Nephron (organoid): ENCODE measurements around the gene NCF4.

Experiments used
- H3K27ac Mint-ChIP-seq, 3 experiments: 2 replicates each; pipeline ENCODE4 v1.8.0; 2020; ENCODE audit warnings: mixed read lengths in 3 of 3, mild to moderate bottlenecking in 2 of 3, moderate library complexity in 1 of 3
- H3K27me3 Mint-ChIP-seq: 2 replicates; pipeline ENCODE4 v1.8.0; 2021; ENCODE audit warnings: low read depth, mild to moderate bottlenecking, moderate library complexity, mixed read lengths
- H3K36me3 Mint-ChIP-seq: 2 replicates; pipeline ENCODE4 v1.8.0; 2020; ENCODE audit warnings: low read depth, mixed read lengths
- H3K4me1 Mint-ChIP-seq: 2 replicates; pipeline ENCODE4 v1.8.0; 2020; ENCODE audit warnings: mixed read lengths
- H3K4me3 Mint-ChIP-seq, 3 experiments: 2 replicates each; pipeline ENCODE4 v1.8.0; 2020; ENCODE audit warnings: mild to moderate bottlenecking in 3 of 3, mixed read lengths in 3 of 3, moderate library complexity in 2 of 3
- H3K9me3 Mint-ChIP-seq: 2 replicates; pipeline ENCODE4 v1.8.0; 2020; ENCODE audit warnings: mixed read lengths
- TF ChIP-seq, protein P1 (sequence below), 3 experiments: fragments of 200-600 bp; sonication (generic); IDR thresholded peaks; one replicate each; pipeline ENCODE4 v1.5.0; 2021; ENCODE audit warnings: antibody characterized with exemption in 3 of 3; ENCODE audit not compliant: unreplicated experiment in 3 of 3

NCF4 gene

DNA sequence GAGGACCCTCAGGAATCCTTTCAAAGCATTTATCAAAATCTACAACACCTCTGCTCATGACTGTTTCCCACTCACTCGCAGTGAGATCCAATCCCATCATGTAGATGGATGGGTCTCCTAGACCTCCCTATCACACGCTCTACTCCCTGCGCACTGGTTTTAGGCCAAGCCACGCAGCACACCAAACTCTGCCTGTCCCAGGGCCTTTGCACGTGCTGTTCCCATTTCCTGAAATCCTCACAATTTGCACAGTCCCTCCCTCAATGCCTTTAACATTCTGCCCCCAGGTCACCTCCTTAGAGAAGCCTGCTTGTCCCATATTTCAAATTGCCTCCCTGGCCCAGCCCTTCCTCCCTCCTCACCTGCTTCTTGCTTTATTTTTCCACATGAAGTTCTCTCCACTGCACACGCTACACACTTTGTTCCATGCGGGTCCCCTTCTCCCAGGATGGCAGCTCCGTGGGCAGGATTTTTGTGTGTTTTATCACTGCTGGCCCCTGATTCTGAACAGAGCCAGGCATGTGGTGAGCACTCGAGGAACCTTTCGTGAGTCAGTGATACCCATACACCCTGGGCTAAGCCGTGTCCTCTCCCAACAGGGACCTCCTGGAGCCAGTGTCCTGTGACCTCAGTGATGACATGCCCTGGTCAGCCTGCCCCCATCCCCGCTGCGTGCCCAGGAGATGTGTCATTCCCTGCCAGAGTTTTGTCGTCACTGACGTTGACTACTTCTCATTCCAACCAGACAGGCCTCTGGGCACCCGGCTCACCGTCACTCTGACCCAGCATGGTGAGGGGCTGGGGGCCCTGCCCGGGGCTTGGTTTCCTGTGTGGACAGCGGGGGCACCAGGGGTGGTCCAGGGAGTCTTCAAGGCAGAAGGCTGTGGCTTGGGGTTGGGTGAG, 64.8 kb downstream of the NCF4 start:
- H3K4me3 Mint-ChIP-seq: no peak overlapping the region
- peaks cover 27% of the 10 kb centered on the region for H3K4me1 Mint-ChIP-seq
- peaks cover 14% of the 10 kb centered on the region for H3K27me3 Mint-ChIP-seq
- TF ChIP-seq, protein P1, sequence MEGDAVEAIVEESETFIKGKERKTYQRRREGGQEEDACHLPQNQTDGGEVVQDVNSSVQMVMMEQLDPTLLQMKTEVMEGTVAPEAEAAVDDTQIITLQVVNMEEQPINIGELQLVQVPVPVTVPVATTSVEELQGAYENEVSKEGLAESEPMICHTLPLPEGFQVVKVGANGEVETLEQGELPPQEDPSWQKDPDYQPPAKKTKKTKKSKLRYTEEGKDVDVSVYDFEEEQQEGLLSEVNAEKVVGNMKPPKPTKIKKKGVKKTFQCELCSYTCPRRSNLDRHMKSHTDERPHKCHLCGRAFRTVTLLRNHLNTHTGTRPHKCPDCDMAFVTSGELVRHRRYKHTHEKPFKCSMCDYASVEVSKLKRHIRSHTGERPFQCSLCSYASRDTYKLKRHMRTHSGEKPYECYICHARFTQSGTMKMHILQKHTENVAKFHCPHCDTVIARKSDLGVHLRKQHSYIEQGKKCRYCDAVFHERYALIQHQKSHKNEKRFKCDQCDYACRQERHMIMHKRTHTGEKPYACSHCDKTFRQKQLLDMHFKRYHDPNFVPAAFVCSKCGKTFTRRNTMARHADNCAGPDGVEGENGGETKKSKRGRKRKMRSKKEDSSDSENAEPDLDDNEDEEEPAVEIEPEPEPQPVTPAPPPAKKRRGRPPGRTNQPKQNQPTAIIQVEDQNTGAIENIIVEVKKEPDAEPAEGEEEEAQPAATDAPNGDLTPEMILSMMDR (IDR thresholded peaks at IDR 0.05; ENCODE audit: unreplicated experiment in 3 of 3): no peak
- H3K27ac Mint-ChIP-seq: no peak overlapping the region
- H3K36me3 Mint-ChIP-seq: no peaks in the 10 kb centered on the region
- H3K9me3 Mint-ChIP-seq: no peaks in the 10 kb centered on the region

- H3K4me3 Mint-ChIP-seq: no peak overlapping the region
- TF ChIP-seq, protein P1 (IDR thresholded peaks at IDR 0.05; ENCODE audit: unreplicated experiment in 3 of 3): no peak
- H3K27me3 Mint-ChIP-seq: peaks cover 14% of the 10 kb centered on the region
- peaks cover 26% of the 10 kb centered on the region for H3K4me1 Mint-ChIP-seq
- no peak overlapping the region for H3K27ac Mint-ChIP-seq
- H3K36me3 Mint-ChIP-seq: no peaks in the 10 kb centered on the region
- H3K9me3 Mint-ChIP-seq: no peaks in the 10 kb centered on the region
Observed at GRCh38 chr22:36926309-36926708, 65.5 kb downstream of the NCF4 start.

DNA sequence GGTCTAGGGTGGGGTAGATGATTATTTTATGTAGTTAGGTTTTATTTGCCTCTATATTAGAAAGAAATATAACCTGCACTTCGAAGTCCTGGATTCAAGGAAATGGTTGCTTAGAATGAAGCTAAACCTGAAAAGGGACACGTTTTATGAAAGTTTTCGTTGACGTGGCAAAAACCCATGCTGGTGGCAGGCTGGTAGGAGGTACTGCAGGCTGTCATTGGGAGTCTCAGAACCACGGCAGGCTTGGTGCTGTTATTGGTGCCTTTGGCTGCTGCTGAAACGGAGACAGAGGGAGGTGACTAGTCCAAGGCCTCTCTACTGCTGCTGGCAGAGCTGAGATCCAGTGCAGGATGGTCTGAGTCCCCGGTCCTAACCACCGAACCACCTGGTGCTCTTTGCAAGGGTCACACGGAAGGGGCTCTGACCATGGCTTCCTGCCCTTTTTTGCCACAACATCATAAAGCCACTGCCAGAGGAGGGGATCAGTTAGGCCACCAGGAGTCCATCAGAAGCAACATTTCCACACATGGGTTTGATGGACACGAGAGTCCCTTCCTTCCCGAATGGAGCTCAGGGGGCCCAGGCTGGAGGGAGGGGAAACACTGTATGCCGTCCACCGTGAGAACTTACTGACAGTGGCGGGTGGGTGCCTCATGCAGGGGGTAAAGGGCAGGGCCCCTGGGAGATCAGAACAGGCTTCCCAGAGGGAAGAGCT, 66.1 kb downstream of the NCF4 start:
- no peak overlapping the region for H3K27ac Mint-ChIP-seq
- peaks cover 14% of the 10 kb centered on the region for H3K27me3 Mint-ChIP-seq
- H3K36me3 Mint-ChIP-seq: no peaks in the 10 kb centered on the region
- no peaks in the 10 kb centered on the region for H3K9me3 Mint-ChIP-seq
- H3K4me3 Mint-ChIP-seq: no peak overlapping the region
- TF ChIP-seq, protein P1 (IDR thresholded peaks at IDR 0.05; ENCODE audit: unreplicated experiment in 3 of 3): no peak
- H3K4me1 Mint-ChIP-seq: peaks cover 24% of the 10 kb centered on the region
